Measurements from ENCODE around the gene TGDS.
"Not testable (repeated sequence)": the region's sequence is repeated elsewhere in the genome, so short reads cannot be mapped to it uniquely, and the experiment has no call there.

TGDS gene

GRCh38 chr13:94549232-94550061, 46.5 kb downstream of the TGDS start:
- DNase-seq, result peak; percentile 85 to 92

GRCh38 chr13:94548821-94549231, 47.1 kb downstream of the TGDS start:
- DNase-seq, result peak in 1 of 2 experiments; percentile 83

- DNase-seq, result no peak
These were observed 47.6 kb downstream of the TGDS start for GRCh38 chr13:94548382-94548781.

GRCh38 chr13:94546061-94546839, 49.7 kb downstream of the TGDS start:
- DNase-seq, result no peak

- DNase-seq, result no peak
These were observed 51.0 kb downstream of the TGDS start for GRCh38 chr13:94544922-94545321.

- DNase-seq, result no peak
These were observed 53.0 kb downstream of the TGDS start for GRCh38 chr13:94542917-94543316.

- no peak for DNase-seq
These were observed 58.0 kb downstream of the TGDS start for GRCh38 chr13:94537740-94538630.

GRCh38 chr13:94535775-94536174, 60.2 kb downstream of the TGDS start:
- no peak for DNase-seq

GRCh38 chr13:94535231-94535630, 60.7 kb downstream of the TGDS start:
- DNase-seq, result no peak

GRCh38 chr13:94534166-94534565, 61.8 kb downstream of the TGDS start:
- DNase-seq, result no peak

- DNase-seq, result not testable (repeated sequence)
These were observed 63.7 kb downstream of the TGDS start for GRCh38 chr13:94532278-94532677.

- DNase-seq, result not testable (repeated sequence)
These were observed 69.0 kb downstream of the TGDS start for GRCh38 chr13:94526956-94527355.

- DNase-seq, result no peak
These were observed 70.2 kb downstream of the TGDS start for GRCh38 chr13:94525781-94526180.

- DNase-seq, result no peak
These were observed 71.5 kb downstream of the TGDS start for GRCh38 chr13:94524407-94524806.
